NCI-H2029 (cell line): ENCODE data around the gene ITGAD.
"Not testable (repeated sequence)": the region's sequence is repeated elsewhere in the genome, so short reads cannot be mapped to it uniquely, and the experiment has no call there.

Experiments used
- DNase-seq: peaks from one replicate; lab custom pipeline; 2025; lab: John Stamatoyannopoulos, UW

ITGAD gene

DNA sequence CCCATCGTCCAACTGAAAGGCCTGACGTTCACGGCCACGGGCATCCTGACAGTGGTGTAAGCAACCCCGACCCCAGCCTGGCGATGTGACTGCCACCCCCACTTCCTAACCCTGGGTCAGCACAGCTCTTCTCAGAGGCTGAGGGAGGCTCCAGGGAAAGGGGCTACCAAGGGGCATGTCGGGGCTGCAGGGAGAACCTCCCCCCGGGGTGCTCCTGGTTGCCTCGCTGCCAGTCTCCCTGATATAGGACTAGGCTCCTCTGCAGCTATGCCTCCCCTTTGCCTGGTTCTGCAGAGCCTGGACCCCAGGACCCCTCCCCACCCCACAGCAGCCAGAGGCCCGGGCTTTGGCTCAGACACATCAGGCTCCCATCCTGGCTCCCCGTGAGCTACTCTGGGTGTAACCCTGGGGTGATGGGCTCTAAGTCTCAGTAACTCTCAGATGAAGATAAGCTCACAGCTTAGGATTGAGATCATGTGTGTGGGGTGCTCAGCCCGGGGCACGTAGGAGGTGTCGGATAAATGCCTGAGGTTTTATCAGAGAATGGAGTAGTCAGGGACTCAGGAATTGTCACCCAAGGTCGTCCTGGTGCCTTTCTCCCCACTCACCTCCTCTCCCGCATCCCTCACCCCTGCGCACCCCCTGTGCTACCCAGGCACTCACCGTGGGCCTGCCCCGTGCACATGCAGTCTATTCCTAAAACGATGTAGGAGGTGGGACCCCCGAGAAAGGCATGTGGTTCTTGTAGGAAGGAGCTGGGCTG, 10.6 kb downstream of the ITGAD start:
- no peak for DNase-seq

DNA sequence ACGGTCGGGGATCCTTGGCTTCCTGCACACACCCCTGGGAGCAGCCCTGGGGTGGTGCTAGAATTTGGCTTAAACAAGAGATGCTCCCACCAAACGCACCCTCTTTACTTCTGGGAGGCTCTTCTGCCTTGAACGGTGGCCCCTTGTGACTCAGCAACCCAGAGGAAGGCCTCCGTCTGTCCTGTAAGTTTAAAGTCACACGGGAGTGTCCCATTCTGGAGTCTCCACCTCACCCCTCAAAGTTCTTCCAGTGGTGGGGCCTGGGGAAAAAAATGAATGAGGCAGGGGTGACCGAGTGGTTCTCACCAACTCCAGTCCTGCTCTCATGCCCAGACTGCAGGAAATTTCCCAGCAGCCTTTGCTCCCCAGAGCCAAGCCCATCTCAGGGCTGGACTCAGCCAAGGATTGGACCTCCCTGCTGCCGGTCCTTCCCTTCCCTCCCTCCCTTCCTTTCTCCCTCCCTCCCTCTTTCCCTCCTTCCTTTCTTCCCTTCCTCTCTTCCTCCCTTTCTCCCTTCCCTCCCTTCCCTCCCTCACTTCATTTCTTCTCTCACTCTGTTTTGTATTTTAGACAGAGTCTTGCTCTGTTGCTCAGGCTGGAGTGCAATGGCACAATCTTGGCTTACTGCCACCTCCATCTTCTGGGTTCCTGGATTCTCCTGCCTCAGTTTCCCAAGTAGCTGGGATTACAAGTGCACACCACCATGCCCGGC, 11.4 kb downstream of the ITGAD start:
- DNase-seq, result no peak

- no peak for DNase-seq
Measured at GRCh38 chr16:31407406-31407805, 14.3 kb downstream of the ITGAD start.

GRCh38 chr16:31409433-31409832, 16.3 kb downstream of the ITGAD start:
- no peak for DNase-seq

GRCh38 chr16:31410082-31410481, 16.9 kb downstream of the ITGAD start:
- no peak for DNase-seq

GRCh38 chr16:31411024-31411844, 18.1 kb downstream of the ITGAD start:
- no peak for DNase-seq

DNA sequence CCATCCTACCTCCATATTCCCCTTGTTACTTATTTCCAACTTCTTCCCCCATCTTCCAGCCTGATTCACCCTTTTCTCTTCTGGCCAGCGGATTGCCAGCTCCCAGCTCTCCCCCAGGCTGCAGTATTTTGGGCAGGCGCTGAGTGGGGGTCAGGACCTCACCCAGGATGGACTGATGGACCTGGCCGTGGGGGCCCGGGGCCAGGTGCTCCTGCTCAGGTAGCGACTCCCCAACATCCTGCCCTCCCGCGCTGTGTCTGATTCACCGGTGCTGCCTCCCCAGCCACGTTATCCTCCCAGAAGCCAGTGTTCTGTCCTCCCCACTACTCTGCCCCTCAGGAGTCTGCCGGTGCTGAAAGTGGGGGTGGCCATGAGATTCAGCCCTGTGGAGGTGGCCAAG, 19.6 kb downstream of the ITGAD start:
- no peak for DNase-seq

DNA sequence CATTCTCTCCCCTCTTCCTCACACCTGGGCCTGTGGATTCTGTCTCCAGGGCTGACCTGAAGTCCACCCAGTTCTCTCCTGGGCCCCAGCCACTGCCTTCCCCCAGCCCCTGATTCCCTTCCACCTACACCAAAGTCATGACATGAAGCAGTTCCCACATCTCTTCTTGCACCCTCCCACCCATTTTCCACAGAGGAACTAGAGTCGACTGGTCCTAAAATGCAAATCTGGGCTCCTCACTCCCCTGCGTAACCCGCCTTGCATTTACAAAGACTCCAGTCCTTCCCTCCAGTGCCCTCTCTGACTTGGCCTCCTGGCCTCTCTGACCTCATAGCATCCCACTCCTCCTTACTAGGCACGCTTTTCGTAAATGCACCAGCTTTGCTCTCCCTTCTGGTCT, 20.2 kb downstream of the ITGAD start:
- no peak for DNase-seq

- no peak for DNase-seq
Measured at GRCh38 chr16:31413943-31414342, 20.8 kb downstream of the ITGAD start.

DNA sequence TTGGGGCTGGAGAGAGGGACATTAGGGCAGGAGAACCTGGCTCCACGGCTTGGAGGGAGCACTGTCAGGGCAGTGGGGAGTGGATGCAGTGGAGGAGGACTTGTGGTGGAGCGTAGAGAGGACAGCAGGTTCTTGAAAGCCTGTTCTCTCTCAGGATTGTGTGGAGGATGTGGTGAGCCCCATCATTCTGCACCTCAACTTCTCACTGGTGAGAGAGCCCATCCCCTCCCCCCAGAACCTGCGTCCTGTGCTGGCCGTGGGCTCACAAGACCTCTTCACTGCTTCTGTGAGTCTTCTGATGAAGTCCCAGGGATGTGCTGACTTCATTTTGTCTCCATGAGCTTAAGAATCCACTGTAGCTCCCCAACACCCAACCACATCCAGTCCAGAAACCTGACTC, 21.6 kb downstream of the ITGAD start:
- DNase-seq, result no peak

DNA sequence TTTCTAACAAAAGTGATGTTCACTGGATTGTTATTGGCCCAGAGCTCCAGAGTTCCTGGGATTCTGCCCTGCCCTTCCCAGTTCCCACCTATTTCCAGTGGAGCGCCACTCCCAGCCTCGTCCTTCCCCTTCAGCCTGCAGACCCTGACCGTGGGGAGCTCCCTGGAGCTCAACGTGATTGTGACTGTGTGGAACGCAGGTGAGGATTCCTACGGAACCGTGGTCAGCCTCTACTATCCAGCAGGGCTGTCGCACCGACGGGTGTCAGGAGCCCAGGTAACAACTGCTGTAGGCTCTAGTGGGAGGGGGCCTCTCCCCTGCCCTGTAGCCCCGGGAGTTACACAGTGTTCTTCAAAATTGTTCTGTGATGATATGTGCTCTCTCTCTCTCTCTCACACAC, 23.2 kb downstream of the ITGAD start:
- DNase-seq, result no peak

- DNase-seq, result not testable (repeated sequence)
Measured at GRCh38 chr16:31417036-31417435, 23.9 kb downstream of the ITGAD start.

DNA sequence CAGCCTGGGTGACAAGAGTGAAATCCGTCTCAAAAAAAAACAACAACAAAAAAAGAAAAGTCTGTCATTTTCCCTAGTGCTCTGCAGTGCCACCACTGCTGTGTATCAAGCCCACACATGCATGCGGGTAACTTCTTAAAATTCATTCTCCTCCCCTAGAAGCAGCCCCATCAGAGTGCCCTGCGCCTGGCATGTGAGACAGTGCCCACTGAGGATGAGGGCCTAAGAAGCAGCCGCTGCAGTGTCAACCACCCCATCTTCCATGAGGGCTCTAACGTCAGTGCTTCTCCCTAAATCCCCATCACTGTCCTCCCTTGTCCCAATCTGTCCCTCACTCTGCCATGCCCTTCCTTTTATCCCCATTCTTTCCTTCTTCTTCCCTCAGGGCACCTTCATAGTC, 24.8 kb downstream of the ITGAD start:
- DNase-seq, result no peak

DNA sequence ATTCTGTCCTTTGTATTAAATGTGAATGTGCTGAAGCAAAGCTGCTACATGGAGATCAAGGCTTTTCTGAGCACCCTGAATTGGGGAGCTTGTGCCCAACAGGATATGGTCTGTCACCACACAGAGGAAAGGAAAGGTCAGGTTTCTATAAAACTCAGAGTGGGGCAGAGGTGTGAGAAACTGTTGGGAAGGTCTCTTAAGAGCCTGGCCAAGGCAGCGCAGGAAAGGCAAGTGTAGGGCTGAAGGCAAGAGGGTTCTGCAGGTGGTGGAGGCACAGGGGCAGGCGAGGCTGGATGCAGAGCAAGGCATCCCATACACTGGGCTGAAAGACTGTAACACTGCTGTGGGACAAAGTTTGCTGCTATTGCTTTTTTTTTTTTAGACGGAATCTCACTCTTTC, 26.9 kb downstream of the ITGAD start:
- no peak for DNase-seq

- DNase-seq, result no peak
Measured at GRCh38 chr16:31421587-31421986, 28.5 kb downstream of the ITGAD start.

GRCh38 chr16:31423241-31423640, 30.1 kb downstream of the ITGAD start:
- no peak for DNase-seq

- no peak for DNase-seq
Measured at GRCh38 chr16:31423801-31424200, 30.7 kb downstream of the ITGAD start.

DNA sequence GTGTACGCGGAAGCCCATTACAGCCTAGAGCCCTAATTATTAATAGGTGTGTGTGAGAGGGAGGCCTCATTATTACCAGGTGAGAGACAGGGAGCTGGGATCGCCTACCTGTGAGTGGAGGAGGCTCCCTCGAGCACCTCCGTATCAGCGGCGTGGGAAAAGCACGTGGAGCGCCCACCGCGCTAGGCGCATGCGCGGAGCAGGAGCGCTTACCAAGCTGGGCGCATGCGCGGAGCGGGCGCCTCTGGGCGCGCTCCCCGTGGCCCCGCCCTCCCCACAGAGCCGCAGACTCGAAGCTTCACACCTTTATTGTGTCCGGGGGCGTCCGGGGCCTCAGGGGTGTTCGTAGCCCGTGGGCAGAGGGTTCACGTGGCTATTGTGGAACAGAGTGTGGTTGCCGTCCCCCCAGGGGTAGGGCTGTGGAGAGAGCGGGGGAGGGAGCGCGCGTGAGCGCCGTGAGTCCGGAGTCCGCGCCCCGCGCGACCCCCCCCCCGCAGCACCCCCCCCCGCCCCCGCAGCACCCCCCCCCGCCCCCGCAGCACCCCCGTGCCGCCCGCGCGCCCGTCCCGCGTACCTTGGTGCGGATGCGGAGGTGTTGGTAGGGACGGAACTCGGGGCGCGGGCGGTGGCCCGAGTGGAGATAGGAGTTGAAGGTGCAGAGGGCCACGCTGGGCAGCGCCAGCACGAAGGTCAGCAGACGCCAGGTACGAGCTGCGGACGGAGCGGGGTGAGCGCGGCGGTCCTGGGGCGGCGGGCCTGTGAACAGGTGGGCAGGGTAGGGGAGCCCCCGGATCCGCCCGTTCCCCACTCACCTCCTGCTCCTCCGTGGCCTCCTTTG, 34.5 kb downstream of the ITGAD start:
- no peak for DNase-seq

DNA sequence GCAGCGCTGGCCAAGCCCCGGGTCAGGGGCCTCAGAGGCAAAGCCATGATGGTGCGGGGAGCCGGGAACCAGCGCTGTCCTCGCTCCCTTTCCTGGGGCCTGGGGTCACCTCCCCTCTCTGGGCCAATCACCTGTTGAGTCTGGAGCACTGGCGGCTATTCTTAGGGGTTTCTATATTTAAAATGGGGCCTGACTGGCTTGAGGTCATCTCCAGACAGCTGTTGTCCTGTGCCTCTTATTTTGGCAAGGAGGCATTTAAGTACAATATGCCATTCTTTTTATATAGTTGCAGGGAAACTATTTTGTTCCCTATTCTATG, 35.1 kb downstream of the ITGAD start, which contains the start of gene COX6A2:
Gene COX6A2 (minus strand): TSS at position 82 of the 319 bp plus-strand sequence. CDS start 35 bp downstream, at position 47.
- DNase-seq, result no peak

DNA sequence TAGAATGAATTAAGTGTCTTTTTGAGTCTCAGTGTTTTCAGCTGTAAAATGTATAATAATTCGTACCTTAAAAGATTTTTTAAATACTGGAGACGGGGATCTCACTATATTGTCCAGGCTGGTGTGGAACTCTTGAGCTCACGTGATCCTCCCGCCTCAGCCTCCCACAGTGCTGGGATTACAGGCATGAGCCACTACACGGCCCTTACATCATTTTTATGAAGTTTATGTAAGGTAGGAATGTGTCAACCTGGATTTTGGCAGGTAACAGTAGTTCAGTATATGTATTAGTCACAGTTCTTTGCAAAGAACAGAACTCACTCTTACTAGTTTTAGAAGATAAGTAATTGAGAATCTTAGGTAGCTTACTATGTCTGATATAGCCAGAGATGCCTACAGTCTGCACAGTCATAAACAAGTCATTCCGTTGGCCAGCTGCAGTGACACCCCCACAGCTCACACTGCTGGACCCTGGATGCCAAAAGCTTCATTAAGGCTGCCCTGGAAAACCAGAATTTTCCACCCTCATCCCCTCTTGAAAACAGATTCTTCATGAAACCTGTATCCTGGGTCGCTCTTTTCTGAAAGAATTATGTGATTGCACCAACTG, 35.6 kb downstream of the ITGAD start:
- no peak for DNase-seq

DNA sequence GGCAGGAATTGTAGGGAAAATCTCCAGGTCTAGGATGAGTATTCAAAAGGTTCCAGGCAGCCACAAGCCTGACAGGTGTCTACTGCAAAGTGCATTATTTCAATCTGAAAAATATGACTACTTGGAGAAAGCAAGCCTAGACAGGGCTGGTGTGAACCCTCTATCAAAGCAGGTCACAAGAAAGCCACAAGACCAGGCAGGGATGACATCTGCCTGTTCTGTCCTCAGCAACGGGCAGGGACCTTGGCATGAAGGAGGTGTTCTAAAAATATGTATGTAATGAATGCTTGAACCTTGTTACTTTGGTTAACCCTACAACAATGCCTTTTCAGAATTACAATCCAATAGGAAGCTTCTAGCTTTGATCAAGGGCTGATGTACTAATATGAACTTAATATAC, 36.2 kb downstream of the ITGAD start:
- no peak for DNase-seq

DNA sequence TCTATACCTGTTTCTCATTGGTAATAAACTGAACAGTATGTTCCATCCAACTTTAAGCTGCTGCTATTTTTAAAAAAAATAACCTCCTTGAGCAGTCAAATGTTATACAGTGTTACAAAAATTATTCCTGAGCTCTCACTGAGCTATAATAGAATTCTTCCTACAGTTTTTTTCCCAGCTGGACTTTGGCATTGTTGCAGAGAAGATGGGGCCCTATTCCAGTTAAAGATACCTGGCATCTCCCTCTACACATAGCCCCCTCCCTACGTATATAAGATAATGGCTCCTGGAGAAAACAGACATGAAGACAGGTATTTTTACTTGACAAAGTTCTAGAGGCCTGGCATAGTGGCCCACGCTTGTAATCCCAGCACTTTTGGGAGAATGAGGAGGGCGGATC, 36.7 kb downstream of the ITGAD start:
- DNase-seq, result no peak
